Erythroblast (primary cell): ENCODE measurements around the gene HOXB4.

Experiments used
- GATA1 ChIP-seq: IDR thresholded peaks from 2 replicates; pipeline ENCODE4 v1.6.1; 2011; ENCODE audit warnings: low read depth, mild to moderate bottlenecking, control low read depth, low read length, moderate library complexity
- POLR2A ChIP-seq: IDR thresholded peaks from 2 replicates; pipeline ENCODE4 v1.6.1; 2011; ENCODE audit warnings: mild to moderate bottlenecking, low read length

GRCh38 chr17:48621410-48622392 lies 43.6 kb upstream of the HOXB4 start:
- TF ChIP-seq POLR2A, result no peak
- no peak for TF ChIP-seq GATA1
